ENCODE results near the gene CD52. TPM values are rescaled to one million over a fixed set of nuclear protein-coding genes. Genes with fewer than 3 reads are reported as not detected.

Gene CD52
- total and polyA plus RNA-seq, 2 of the 13 experiments (the other 11 are each of a cell fraction or from before 2014, with no cell fraction given): 0.32 TPM; not detected in 1

DNA sequence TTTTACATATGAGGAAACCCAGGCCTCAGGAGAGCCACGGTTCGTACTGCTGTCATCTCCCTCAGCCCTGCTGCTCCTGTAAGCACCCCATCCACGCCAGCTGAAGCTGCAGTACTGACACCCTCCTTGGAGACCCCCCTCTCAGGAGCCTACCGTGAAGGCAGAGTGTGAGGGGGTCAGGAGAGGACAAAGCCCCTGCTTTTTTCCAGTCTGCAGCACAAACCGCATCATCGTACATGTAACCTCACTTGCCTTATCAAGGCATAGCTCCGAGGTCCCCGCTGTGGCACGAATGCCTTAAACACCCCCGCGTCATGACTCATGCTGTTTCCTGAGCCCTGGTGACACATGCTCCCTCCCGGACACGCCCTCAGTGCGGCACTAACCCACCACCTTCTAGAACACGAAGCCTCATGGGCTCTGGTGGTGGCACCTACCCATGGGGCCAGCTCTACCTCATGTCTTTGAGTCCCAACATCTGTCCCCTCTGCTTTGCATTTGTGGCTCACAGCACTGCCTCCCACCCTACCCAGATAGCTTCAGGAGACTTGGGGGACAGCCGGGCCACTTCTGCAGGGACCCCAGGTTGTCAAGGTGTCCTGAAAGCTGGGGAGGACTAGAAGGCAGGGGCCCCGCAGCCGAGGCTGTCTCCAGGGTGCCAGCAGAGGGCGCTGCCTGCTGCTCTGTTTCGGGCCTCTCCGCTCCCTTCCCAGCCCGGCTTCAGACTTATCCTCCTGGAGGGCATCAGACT lies 33.0 kb upstream of the CD52 start (continued):
- TF ChIP-seq, protein P1, sequence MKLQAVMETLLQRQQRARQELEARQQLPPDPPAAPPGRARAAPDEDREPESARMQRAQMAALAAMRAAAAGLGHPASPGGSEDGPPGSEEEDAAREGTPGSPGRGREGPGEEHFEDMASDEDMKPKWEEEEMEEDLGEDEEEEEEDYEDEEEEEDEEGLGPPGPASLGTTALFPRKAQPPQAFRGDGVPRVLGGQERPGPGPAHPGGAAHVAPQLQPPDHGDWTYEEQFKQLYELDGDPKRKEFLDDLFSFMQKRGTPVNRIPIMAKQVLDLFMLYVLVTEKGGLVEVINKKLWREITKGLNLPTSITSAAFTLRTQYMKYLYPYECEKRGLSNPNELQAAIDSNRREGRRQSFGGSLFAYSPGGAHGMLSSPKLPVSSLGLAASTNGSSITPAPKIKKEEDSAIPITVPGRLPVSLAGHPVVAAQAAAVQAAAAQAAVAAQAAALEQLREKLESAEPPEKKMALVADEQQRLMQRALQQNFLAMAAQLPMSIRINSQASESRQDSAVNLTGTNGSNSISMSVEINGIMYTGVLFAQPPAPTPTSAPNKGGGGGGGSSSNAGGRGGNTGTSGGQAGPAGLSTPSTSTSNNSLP (IDR thresholded peaks at IDR 0.05; ENCODE audit: low read depth, low read length): no peak
- TF ChIP-seq ZNF7 (CRISPR knock-in tag; IDR thresholded peaks at IDR 0.05) (no peak), ZNF556 (CRISPR knock-in tag; IDR thresholded peaks at IDR 0.05; ENCODE audit: borderline replicate concordance) (0 out of 2 replicates have a peak, but pooled peaks have one; percentile 33), ZNF180 (CRISPR knock-in tag; IDR thresholded peaks at IDR 0.05; ENCODE audit: borderline replicate concordance, low read depth) (no peak), ZNF784 (CRISPR knock-in tag; IDR thresholded peaks at IDR 0.05; ENCODE audit: borderline replicate concordance) (0 out of 2 replicates have a peak, but pooled peaks have one; percentile 41), SMC3 (IDR thresholded peaks at IDR 0.05; ENCODE audit: low read length) (peak; percentile 59; the same call in 1 of the 2 replicates), PHF8 (CRISPR knock-in tag; IDR thresholded peaks at IDR 0.05) (no peak), ZFP90 (CRISPR knock-in tag; IDR thresholded peaks at IDR 0.05; ENCODE audit: borderline replicate concordance) (no peak), KDM2A (CRISPR knock-in tag; IDR thresholded peaks at IDR 0.05; ENCODE audit: borderline replicate concordance, low read depth) (peak; percentile 31; the same call in 1 of the 2 replicates), IRX3 (CRISPR knock-in tag; IDR thresholded peaks at IDR 0.05; ENCODE audit: borderline replicate concordance, low read depth) (no peak), ZBTB38 (CRISPR knock-in tag; IDR thresholded peaks at IDR 0.05) (peak; percentile 67), ZNF367 (CRISPR knock-in tag; IDR thresholded peaks at IDR 0.05; ENCODE audit: borderline replicate concordance) (no peak), FOSL2 (CRISPR knock-in tag; IDR thresholded peaks at IDR 0.05) (peak; percentile 61), NFYC (CRISPR knock-in tag; IDR thresholded peaks at IDR 0.05) (no peak), ZFP82 (CRISPR knock-in tag; IDR thresholded peaks at IDR 0.05; ENCODE audit: borderline replicate concordance) (no peak), MLLT10 (CRISPR knock-in tag; IDR thresholded peaks at IDR 0.05) (no peak), ZNF652 (CRISPR knock-in tag; IDR thresholded peaks at IDR 0.05; ENCODE audit: borderline replicate concordance, low read depth) (no peak), HMGXB4 (CRISPR knock-in tag; IDR thresholded peaks at IDR 0.05; ENCODE audit: borderline replicate concordance in 1 of 2, low read depth in 1 of 2) (0 out of 4 replicates have a peak, but pooled peaks have one; percentile 19 to 24), AGO1 (IDR thresholded peaks at IDR 0.05; ENCODE audit: low read depth, low read length, poor library complexity, severe bottlenecking) (peak; percentile 15), RAD51 (IDR thresholded peaks at IDR 0.05; ENCODE audit: borderline replicate concordance) (no peak)
- TF ChIP-seq, protein P2, sequence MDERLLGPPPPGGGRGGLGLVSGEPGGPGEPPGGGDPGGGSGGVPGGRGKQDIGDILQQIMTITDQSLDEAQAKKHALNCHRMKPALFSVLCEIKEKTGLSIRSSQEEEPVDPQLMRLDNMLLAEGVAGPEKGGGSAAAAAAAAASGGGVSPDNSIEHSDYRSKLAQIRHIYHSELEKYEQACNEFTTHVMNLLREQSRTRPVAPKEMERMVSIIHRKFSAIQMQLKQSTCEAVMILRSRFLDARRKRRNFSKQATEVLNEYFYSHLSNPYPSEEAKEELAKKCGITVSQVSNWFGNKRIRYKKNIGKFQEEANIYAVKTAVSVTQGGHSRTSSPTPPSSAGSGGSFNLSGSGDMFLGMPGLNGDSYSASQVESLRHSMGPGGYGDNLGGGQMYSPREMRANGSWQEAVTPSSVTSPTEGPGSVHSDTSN (CRISPR knock-in tag; IDR thresholded peaks at IDR 0.05): no peak
- TF ChIP-seq, protein P3, sequence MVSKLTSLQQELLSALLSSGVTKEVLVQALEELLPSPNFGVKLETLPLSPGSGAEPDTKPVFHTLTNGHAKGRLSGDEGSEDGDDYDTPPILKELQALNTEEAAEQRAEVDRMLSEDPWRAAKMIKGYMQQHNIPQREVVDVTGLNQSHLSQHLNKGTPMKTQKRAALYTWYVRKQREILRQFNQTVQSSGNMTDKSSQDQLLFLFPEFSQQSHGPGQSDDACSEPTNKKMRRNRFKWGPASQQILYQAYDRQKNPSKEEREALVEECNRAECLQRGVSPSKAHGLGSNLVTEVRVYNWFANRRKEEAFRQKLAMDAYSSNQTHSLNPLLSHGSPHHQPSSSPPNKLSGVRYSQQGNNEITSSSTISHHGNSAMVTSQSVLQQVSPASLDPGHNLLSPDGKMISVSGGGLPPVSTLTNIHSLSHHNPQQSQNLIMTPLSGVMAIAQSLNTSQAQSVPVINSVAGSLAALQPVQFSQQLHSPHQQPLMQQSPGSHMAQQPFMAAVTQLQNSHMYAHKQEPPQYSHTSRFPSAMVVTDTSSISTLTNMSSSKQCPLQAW (CRISPR knock-in tag; IDR thresholded peaks at IDR 0.05): peak; percentile 56; the same call in 1 of the 2 replicates

Measured in HepG2 (cell line).